Thoracic aorta (tissue), 2 donors: ENCODE data around the gene OGFOD1. TPM values are rescaled to one million over a fixed set of nuclear protein-coding genes. Genes with fewer than 3 reads are reported as not detected.

Experiments used
- ATAC-seq: fragments of 150-250 bp; one replicate; pipeline ENCODE4 v1.8.0; 2017; ENCODE audit warnings: low read depth; ENCODE audit not compliant: insufficient number of reproducible peaks, low FRiP score
- DNase-seq: peaks from one replicate; pipeline ENCODE4 v3.0.0-alpha.2; 2020; ENCODE audit warnings: low spot score
- H3K27ac ChIP-seq, 2 donors: fragments of 200-600 bp; sonication (generic); 1 replicate in 1 of 2; 2 replicates in 1 of 2; pipeline ENCODE4 v1.5.1; 2016; ENCODE audit warnings: mild to moderate bottlenecking in 2 of 2, moderate library complexity in 2 of 2
- H3K27me3 ChIP-seq: fragments of 200-600 bp; sonication (generic); replicated peaks from 2 replicates; pipeline ENCODE4 v1.6.0; 2016; ENCODE audit warnings: mild to moderate bottlenecking; ENCODE audit not compliant: insufficient read depth
- H3K36me3 ChIP-seq: fragments of 200-600 bp; sonication (generic); one replicate; pipeline ENCODE4 v1.5.1; 2016
- H3K4me1 ChIP-seq, 2 donors: fragments of 200-600 bp; sonication (generic); 1 replicate in 1 of 2; 2 replicates in 1 of 2; pipeline versions ENCODE4 v1.5.1 to v1.6.0; 2016; ENCODE audit warnings: low read depth in 2 of 2, mild to moderate bottlenecking in 1 of 2; ENCODE audit not compliant: control insufficient read depth in 1 of 2
- H3K4me3 ChIP-seq: fragments of 200-600 bp; sonication (generic); 2 replicates; pipeline ENCODE4 v1.5.1; 2016; ENCODE audit warnings: mild to moderate bottlenecking
- H3K9me3 ChIP-seq: fragments of 200-600 bp; sonication (generic); 2 replicates; pipeline ENCODE4 v1.5.1; 2016
- CTCF ChIP-seq: fragments of 200-600 bp; sonication (generic); IDR thresholded peaks from one replicate; pipeline ENCODE4 v1.5.1; 2019; ENCODE audit warnings: antibody characterized with exemption
- total RNA-seq, 2 donors: library from RNA; depleted of rRNA; stranded (reverse); fragments of >200 nt; gene quantifications; one replicate each; pipeline versions ENCODE4 v1.1.0 to v1.2.3, GENCODE V29; 2016

The OGFOD1 gene
- total RNA-seq, 2 donors from 2014 or later: 43.3 to 71.7 TPM

GRCh38 chr16:56411624-56412023 is 39.7 kb upstream of the OGFOD1 start:
- peaks cover 13% of the 10 kb centered on the region in 2 donors for H3K4me1 ChIP-seq
- ATAC-seq: no peak
- DNase-seq: no peak
- no peak overlapping the region for H3K4me3 ChIP-seq
- H3K27ac ChIP-seq: no peak overlapping the region
- no peak for TF ChIP-seq CTCF
- H3K9me3 ChIP-seq: no peaks in the 10 kb centered on the region
- H3K27me3 ChIP-seq: no peaks in the 10 kb centered on the region
- H3K36me3 ChIP-seq: peaks cover 29% of the 10 kb centered on the region

- peaks cover 21% of the 10 kb centered on the region for H3K36me3 ChIP-seq
- no peak for ATAC-seq
- no peak for TF ChIP-seq CTCF
Measured at GRCh38 chr16:56413381-56413780, 38.0 kb upstream of the OGFOD1 start.

DNA sequence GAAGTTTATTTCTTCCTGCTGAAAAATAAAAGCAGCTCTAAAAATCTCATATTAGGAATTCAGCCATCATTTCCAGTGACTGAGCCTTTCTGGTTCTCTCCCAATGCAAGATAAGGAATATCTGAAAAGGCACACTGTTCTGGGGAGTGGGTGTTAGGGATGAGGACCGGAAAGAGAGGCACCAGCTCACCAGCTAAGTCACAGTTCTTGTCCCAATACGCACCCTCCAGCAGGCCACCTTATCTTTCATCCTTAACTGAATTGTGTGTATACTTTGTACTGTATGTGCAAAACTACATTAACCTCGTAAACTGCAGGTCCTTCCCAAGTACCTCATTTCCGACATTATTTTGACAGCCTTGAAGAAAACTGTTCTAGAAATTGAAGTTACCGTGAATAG is 37.0 kb upstream of the OGFOD1 start:
- DNase-seq (no peak), ATAC-seq (no peak)
- no peak for TF ChIP-seq CTCF
- Histone ChIP-seq H3K27ac (no peak overlapping the region), H3K4me1 (peaks cover 13 to 14% of the 10 kb centered on the region in 2 donors), H3K27me3 (no peaks in the 10 kb centered on the region), H3K36me3 (peaks cover 12% of the 10 kb centered on the region), H3K4me3 (no peak overlapping the region), H3K9me3 (no peaks in the 10 kb centered on the region)

More at GRCh38 chr16:56413381-56413780, 38.0 kb upstream of the OGFOD1 start:
- H3K27me3 ChIP-seq: no peaks in the 10 kb centered on the region
- H3K4me3 ChIP-seq: no peak overlapping the region
- H3K27ac ChIP-seq: no peak overlapping the region
- H3K4me1 ChIP-seq: peaks cover 13 to 14% of the 10 kb centered on the region in 2 donors
- no peaks in the 10 kb centered on the region for H3K9me3 ChIP-seq
- no peak for DNase-seq

GRCh38 chr16:56415875-56416274 is 35.5 kb upstream of the OGFOD1 start:
- peaks cover 11% of the 10 kb centered on the region for H3K36me3 ChIP-seq
- no peak overlapping the region for H3K27ac ChIP-seq
- no peaks in the 10 kb centered on the region for H3K9me3 ChIP-seq
- no peak overlapping the region for H3K4me3 ChIP-seq
- DNase-seq (no peak), ATAC-seq (no peak)
- no peak for TF ChIP-seq CTCF
- no peaks in the 10 kb centered on the region for H3K27me3 ChIP-seq
- H3K4me1 ChIP-seq: peaks cover 18 to 21% of the 10 kb centered on the region in 2 donors

DNA sequence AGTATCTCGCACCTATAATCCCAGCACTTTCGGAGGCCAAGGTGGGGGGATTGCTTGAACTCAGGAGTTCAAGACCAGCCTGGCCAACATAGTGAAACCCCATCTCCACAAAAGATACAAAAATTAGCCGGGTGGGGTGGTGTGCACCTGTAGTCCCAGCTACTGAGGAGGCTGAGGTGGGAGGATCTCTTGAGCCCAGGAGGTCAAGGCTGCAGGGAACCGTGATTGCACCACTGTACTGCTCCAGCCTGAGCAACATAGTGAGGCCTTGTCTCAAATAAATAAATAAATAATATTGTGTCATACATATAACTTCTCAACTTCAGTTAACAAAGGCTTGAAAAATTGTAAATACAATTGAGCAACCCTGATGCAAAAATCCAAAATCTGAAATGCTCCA is 34.2 kb upstream of the OGFOD1 start:
- no peak overlapping the region for H3K27ac ChIP-seq
- peaks cover 24 to 26% of the 10 kb centered on the region in 2 donors for H3K4me1 ChIP-seq
- no peaks in the 10 kb centered on the region for H3K9me3 ChIP-seq
- H3K27me3 ChIP-seq: no peaks in the 10 kb centered on the region
- no peak for DNase-seq
- no peak overlapping the region for H3K4me3 ChIP-seq
- no peak for TF ChIP-seq CTCF
- peaks cover 10% of the 10 kb centered on the region for H3K36me3 ChIP-seq
- ATAC-seq: no peak
